GM18873 (cell line): Measurements from ENCODE around the gene STX18.

ENCODE experiments used
- ATAC-seq: cut with Tn5 transposase; IDR thresholded peaks from one replicate; pipeline ENCODE4 v1.9.1; 2021; ENCODE audit warnings: mild to moderate bottlenecking, moderate library complexity, moderate number of reproducible peaks; ENCODE audit not compliant: unreplicated experiment, low FRiP score

STX18 gene

GRCh38 chr4:4455210-4455865, 86.5 kb downstream of the STX18 start:
- peak; percentile 94 for ATAC-seq

GRCh38 chr4:4446434-4446833, 95.4 kb downstream of the STX18 start:
- ATAC-seq, result no peak

GRCh38 chr4:4443821-4444220, 98.0 kb downstream of the STX18 start:
- ATAC-seq, result no peak

- ATAC-seq, result no peak
Observed at GRCh38 chr4:4440333-4441061, 101.4 kb downstream of the STX18 start.

- ATAC-seq, result no peak
Observed at GRCh38 chr4:4439782-4440181, 102.1 kb downstream of the STX18 start.

GRCh38 chr4:4438891-4439290, 103.0 kb downstream of the STX18 start:
- no peak for ATAC-seq

GRCh38 chr4:4437798-4438470, 103.9 kb downstream of the STX18 start:
- ATAC-seq, result no peak

- no peak for ATAC-seq
Observed at GRCh38 chr4:4436244-4436823, 105.5 kb downstream of the STX18 start.

GRCh38 chr4:4433941-4434340, 107.9 kb downstream of the STX18 start:
- no peak for ATAC-seq

GRCh38 chr4:4432341-4433125, 109.3 kb downstream of the STX18 start:
- ATAC-seq, result no peak

- ATAC-seq, result peak; percentile 60
Observed at GRCh38 chr4:4430492-4431195, 111.2 kb downstream of the STX18 start.

- no peak for ATAC-seq
Observed at GRCh38 chr4:4428966-4429875, 112.6 kb downstream of the STX18 start.

- ATAC-seq, result no peak
Observed at GRCh38 chr4:4427886-4428285, 114.0 kb downstream of the STX18 start.

GRCh38 chr4:4427121-4427870, 114.6 kb downstream of the STX18 start:
- no peak for ATAC-seq

GRCh38 chr4:4426511-4427120, 115.2 kb downstream of the STX18 start:
- no peak for ATAC-seq

GRCh38 chr4:4425696-4426095, 116.2 kb downstream of the STX18 start:
- ATAC-seq, result no peak

GRCh38 chr4:4425119-4425690, 116.6 kb downstream of the STX18 start:
- no peak for ATAC-seq
